Coronary artery (tissue), 2 donors: ENCODE data around the gene TMEM54.

Source experiments
- DNase-seq: peaks from one replicate; pipeline ENCODE4 v3.0.0-alpha.2; 2017; ENCODE audit warnings: low spot score
- H3K27ac ChIP-seq, 2 donors: fragments of 200-600 bp; sonication (generic); one replicate each; pipeline ENCODE4 v1.5.1; 2016 to 2019
- H3K4me3 ChIP-seq: fragments of 200-600 bp; sonication (generic); 2 replicates; pipeline ENCODE4 v1.5.1; 2016; ENCODE audit warnings: mild to moderate bottlenecking, moderate library complexity
- CTCF ChIP-seq: fragments of 200-600 bp; sonication (generic); IDR thresholded peaks from one replicate; pipeline ENCODE4 v1.5.1; 2019; ENCODE audit warnings: antibody characterized with exemption

TMEM54 gene

GRCh38 chr1:32863218-32863880 is 37.8 kb downstream of the TMEM54 start:
- DNase-seq: no peak
- Histone ChIP-seq H3K4me3 (no peak overlapping the region), H3K27ac (no peak overlapping the region)
- no peak for TF ChIP-seq CTCF

GRCh38 chr1:32861904-32862695 is 39.1 kb downstream of the TMEM54 start:
- DNase-seq: no peak
- Histone ChIP-seq H3K27ac (no peak overlapping the region), H3K4me3 (no peak overlapping the region)
- TF ChIP-seq CTCF: no peak

- no peak overlapping the region for H3K27ac ChIP-seq
- H3K4me3 ChIP-seq: no peak overlapping the region
- no peak for DNase-seq
- TF ChIP-seq CTCF: no peak
Measured at GRCh38 chr1:32860566-32860965, 40.6 kb downstream of the TMEM54 start.

GRCh38 chr1:32859915-32860314 is 41.3 kb downstream of the TMEM54 start:
- TF ChIP-seq CTCF: no peak
- DNase-seq: no peak
- no peak overlapping the region for H3K4me3 ChIP-seq
- no peak overlapping the region for H3K27ac ChIP-seq

- no peak overlapping the region for H3K27ac ChIP-seq
- DNase-seq: no peak
- no peak overlapping the region for H3K4me3 ChIP-seq
- TF ChIP-seq CTCF: no peak
Measured at GRCh38 chr1:32858791-32859190, 42.4 kb downstream of the TMEM54 start.

- no peak for TF ChIP-seq CTCF
Measured at GRCh38 chr1:32858136-32858535, 43.1 kb downstream of the TMEM54 start.

More at GRCh38 chr1:32858136-32858535, 43.1 kb downstream of the TMEM54 start:
- no peak overlapping the region for H3K27ac ChIP-seq
- DNase-seq: no peak
- no peak overlapping the region for H3K4me3 ChIP-seq
